Vagina (tissue), 2 donors: ENCODE results near the gene DPEP1. TPM values are rescaled to one million over a fixed set of nuclear protein-coding genes. Genes with fewer than 3 reads are reported as not detected.
"Not testable (repeated sequence)": the region's sequence is repeated elsewhere in the genome, so short reads cannot be mapped to it uniquely, and the experiment has no call there.

ENCODE experiments used
- DNase-seq, 2 donors: peaks; one replicate each; pipeline ENCODE4 v3.0.0-alpha.2; 2017; ENCODE audit errors: extremely low spot score in 2 of 2
- H3K27ac ChIP-seq: fragments of 200-600 bp; sonication (generic); one replicate; pipeline ENCODE4 v1.5.1; 2019
- H3K27me3 ChIP-seq: fragments of 200-600 bp; sonication (generic); one replicate; pipeline ENCODE4 v1.5.1; 2019
- H3K36me3 ChIP-seq, 2 donors: fragments of 200-600 bp; sonication (generic); one replicate each; pipeline ENCODE4 v1.5.1; 2017 to 2019
- H3K4me1 ChIP-seq: fragments of 200-600 bp; sonication (generic); one replicate; pipeline ENCODE4 v1.5.1; 2019
- H3K4me3 ChIP-seq, 2 donors: fragments of 200-600 bp; sonication (generic); 1 replicate in 1 of 2; 2 replicates in 1 of 2; pipeline ENCODE4 v1.5.1; 2016 to 2019
- H3K9me3 ChIP-seq: fragments of 200-600 bp; sonication (generic); one replicate; pipeline ENCODE4 v1.5.1; 2019
- CTCF ChIP-seq, 3 experiments: fragments of 450-650 bp in 2 of 3; fragments of 200-600 bp in 1 of 3; sonication (generic) in 1 of 3; IDR thresholded peaks; one replicate each; pipeline ENCODE4 v1.5.1; 2017 to 2019; ENCODE audit warnings: antibody characterized with exemption in 3 of 3, mild to moderate bottlenecking in 2 of 3, moderate library complexity in 2 of 3
- POLR2A ChIP-seq, 2 donors: fragments of 450-650 bp; IDR thresholded peaks; one replicate each; pipeline ENCODE4 v1.6.1; 2017; ENCODE audit warnings: antibody characterized with exemption in 2 of 2, mild to moderate bottlenecking in 2 of 2, moderate library complexity in 2 of 2
- POLR2AphosphoS5 ChIP-seq, 2 donors: sonication (generic); formaldehyde crosslinking; IDR thresholded peaks; one replicate each; pipeline ENCODE4 v1.9.0; 2017; ENCODE audit warnings: antibody characterized with exemption in 2 of 2, mild to moderate bottlenecking in 2 of 2, low read depth in 1 of 2; ENCODE audit not compliant: insufficient read depth in 1 of 2
- intact Hi-C: fragments of 100-400 bp; cut with DNase I; formaldehyde crosslinking; loops from one replicate; pipeline ENCODE4 v1.15.1; 2023
- total RNA-seq: library from RNA; depleted of rRNA; stranded (reverse); fragments of >200 nt; gene quantifications from one replicate; pipeline ENCODE4 v1.2.3, GENCODE V29; 2016

DPEP1 gene
- total RNA-seq, 1 donor from 2014 or later, result not detected

GRCh38 chr16:89657442-89658220 lies 44.2 kb downstream of the DPEP1 start, which contains the start of the genes CHMP1A and SPATA33:
Gene CHMP1A (minus strand): TSS chr16:89657708. CDS start chr16:89657588, 120 bp downstream.
Gene SPATA33 (plus strand): TSS chr16:89657836. CDS start chr16:89657912, 76 bp downstream.
- Histone ChIP-seq H3K4me3 (peak within 1 kb of the TSS; percentile 91 to 93), H3K27me3 (no peaks in the 10 kb centered on the region), H3K9me3 (no peaks in the 10 kb centered on the region), H3K36me3 (peaks cover 0 to 7% of the 10 kb centered on the region in 2 donors), H3K27ac (peak within 1 kb of the TSS; percentile 71), H3K4me1 (peaks cover 29% of the 10 kb centered on the region)
- no peak for TF ChIP-seq CTCF (IDR thresholded peaks at IDR 0.05)
- TF ChIP-seq POLR2A (IDR thresholded peaks at IDR 0.05), result peak in 1 of 2 donors; percentile 6
- TF ChIP-seq POLR2AphosphoS5 (IDR thresholded peaks at IDR 0.05; ENCODE audit: insufficient read depth in 1 of 2, low read depth in 1 of 2), result peak in 1 of 2 donors; percentile 71
- no peak for DNase-seq
- intact Hi-C loops, result no loop called here

GRCh38 chr16:89658221-89658879 lies 44.9 kb downstream of the DPEP1 start:
- Histone ChIP-seq H3K27ac (peak overlapping the region; percentile 71), H3K27me3 (no peaks in the 10 kb centered on the region), H3K4me1 (peaks cover 29% of the 10 kb centered on the region), H3K4me3 (peak overlapping the region; percentile 91 to 93), H3K9me3 (no peaks in the 10 kb centered on the region), H3K36me3 (peaks cover 0 to 14% of the 10 kb centered on the region in 2 donors)
- TF ChIP-seq POLR2AphosphoS5 (IDR thresholded peaks at IDR 0.05; ENCODE audit: insufficient read depth in 1 of 2, low read depth in 1 of 2) (no peak), POLR2A (IDR thresholded peaks at IDR 0.05) (no peak), CTCF (IDR thresholded peaks at IDR 0.05) (no peak)
- intact Hi-C loops, result no loop called here
- DNase-seq, result peak in 1 of 2 donors; percentile 86

- TF ChIP-seq POLR2A (IDR thresholded peaks at IDR 0.05) (no peak), POLR2AphosphoS5 (IDR thresholded peaks at IDR 0.05; ENCODE audit: insufficient read depth in 1 of 2, low read depth in 1 of 2) (no peak), CTCF (IDR thresholded peaks at IDR 0.05) (no peak)
- Histone ChIP-seq H3K27me3 (no peaks in the 10 kb centered on the region), H3K9me3 (no peaks in the 10 kb centered on the region), H3K4me1 (peaks cover 29% of the 10 kb centered on the region), H3K36me3 (peaks cover 0 to 17% of the 10 kb centered on the region in 2 donors), H3K4me3 (no peak overlapping the region), H3K27ac (no peak overlapping the region)
- intact Hi-C loops, result no loop called here
- no peak for DNase-seq
Observed at GRCh38 chr16:89660146-89660545, 46.7 kb downstream of the DPEP1 start.

GRCh38 chr16:89661215-89661614 lies 47.8 kb downstream of the DPEP1 start:
- no peak overlapping the region for H3K4me3 ChIP-seq
- TF ChIP-seq CTCF (IDR thresholded peaks at IDR 0.05) (no peak), POLR2A (IDR thresholded peaks at IDR 0.05) (no peak)
- no peak overlapping the region for H3K27ac ChIP-seq
- intact Hi-C loops, result no loop called here
- no peaks in the 10 kb centered on the region for H3K9me3 ChIP-seq
- H3K36me3 ChIP-seq, result peaks cover 0 to 17% of the 10 kb centered on the region in 2 donors
- H3K4me1 ChIP-seq, result peaks cover 21% of the 10 kb centered on the region
- DNase-seq, result no peak
- no peaks in the 10 kb centered on the region for H3K27me3 ChIP-seq

- H3K27me3 ChIP-seq, H3K4me3 ChIP-seq, H3K9me3 ChIP-seq, DNase-seq, intact Hi-C loops, H3K27ac ChIP-seq, H3K4me1 ChIP-seq: not testable (repeated sequence)
- H3K36me3 ChIP-seq, result peaks cover 0 to 17% of the 10 kb centered on the region in 2 donors
Observed at GRCh38 chr16:89664238-89664637, 50.8 kb downstream of the DPEP1 start.

GRCh38 chr16:89667000-89667399 lies 53.6 kb downstream of the DPEP1 start:
- H3K4me3 ChIP-seq, DNase-seq, H3K9me3 ChIP-seq, H3K27me3 ChIP-seq, intact Hi-C loops, H3K4me1 ChIP-seq, H3K27ac ChIP-seq: not testable (repeated sequence)
- H3K36me3 ChIP-seq, result peaks cover 0 to 13% of the 10 kb centered on the region in 2 donors
